Stromal cell of bone marrow (primary cell): Measurements from ENCODE around the gene VPS26A.
A peak's percentile ranks its signal among the peaks of the same experiment; 100 is the strongest.

Experiments used
- DNase-seq: peaks from one replicate; pipeline ENCODE4 v3.0.0-alpha.2; 2012; ENCODE audit warnings: low read depth

Gene VPS26A

DNA sequence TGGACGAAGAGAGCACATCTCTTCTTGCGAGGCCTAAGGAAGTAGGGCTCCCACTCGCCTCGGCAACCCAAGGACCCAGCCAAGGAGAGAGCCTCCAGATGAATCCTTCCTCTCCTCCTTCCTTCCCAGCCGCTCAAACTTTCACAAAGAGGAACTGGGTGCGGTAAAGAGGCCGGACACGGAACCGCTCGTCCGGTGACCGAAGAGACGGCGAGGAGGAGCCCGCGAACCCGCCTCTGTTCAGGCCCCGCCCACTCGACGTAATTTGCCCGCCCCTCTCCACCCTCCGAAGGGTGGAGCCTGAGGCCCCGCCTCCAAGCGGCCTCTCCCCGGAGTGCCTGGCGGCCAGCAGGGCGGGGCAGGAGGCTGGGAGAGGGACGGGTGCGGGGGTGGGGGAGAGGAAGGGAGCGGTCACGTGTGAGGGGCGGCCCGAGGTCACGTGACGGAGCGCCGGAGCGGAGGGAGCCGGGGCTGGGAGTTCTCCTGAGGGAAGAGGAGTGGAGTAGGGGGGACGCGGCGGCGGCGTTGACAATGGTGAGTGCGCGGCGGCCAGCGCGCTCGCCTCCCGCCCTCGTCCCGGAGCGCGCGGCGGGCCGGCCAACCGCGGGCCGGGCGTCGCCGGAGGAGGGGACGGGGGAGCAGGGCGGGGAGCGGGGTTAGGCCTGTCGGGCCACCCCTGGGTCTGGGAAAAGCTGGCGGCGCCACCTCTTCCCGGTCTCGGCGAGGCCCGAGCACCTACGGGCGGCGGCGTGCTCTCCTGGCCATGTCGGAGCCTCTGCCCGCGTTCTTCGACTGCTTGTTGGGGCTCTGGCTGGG lies at the start of gene VPS26A:
Gene VPS26A, plus strand, starts transcription at position 432 of the 816 bp plus-strand sequence. Its CDS starts 100 bp downstream, at position 532.
- DNase-seq = peak; percentile 96

DNA sequence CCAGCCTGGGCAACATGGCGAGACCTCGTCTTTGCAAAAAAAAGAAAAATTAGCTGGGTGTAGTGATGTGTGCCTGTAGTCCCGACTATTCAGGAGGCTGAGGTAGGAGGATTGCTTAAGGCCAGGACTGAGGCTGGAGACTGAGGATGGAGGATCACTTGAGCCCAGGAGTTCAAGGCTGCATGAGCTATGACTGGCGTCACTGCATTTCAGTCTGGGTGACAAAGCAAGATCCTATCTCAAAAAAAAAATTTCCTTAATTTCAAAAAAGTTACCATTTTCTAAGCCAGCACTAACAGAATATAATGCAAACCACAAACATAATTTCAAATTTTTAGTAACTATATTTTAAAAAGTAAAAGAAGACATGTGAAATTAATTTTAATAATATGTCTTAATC lies 49.4 kb upstream of the VPS26A start:
- DNase-seq = no peak

DNA sequence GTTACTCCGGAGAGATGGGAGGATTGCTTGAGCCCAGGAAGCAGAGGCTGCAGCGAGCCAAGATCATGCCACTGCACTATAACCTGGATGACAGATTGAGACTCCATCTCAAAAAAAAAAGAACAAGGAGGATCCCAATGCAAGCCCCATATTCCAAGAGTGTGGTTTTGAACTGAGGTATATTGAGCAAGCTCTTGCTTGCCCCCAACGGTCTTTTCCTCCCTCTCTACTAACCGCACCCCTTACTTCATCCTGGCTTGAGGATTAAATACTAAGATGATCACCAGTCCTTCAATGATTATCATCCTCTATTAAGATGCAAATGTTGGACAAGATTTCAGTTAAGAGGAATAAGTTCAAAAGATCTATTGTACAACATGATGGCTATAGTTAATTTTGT lies 48.5 kb upstream of the VPS26A start:
- DNase-seq = no peak

DNA sequence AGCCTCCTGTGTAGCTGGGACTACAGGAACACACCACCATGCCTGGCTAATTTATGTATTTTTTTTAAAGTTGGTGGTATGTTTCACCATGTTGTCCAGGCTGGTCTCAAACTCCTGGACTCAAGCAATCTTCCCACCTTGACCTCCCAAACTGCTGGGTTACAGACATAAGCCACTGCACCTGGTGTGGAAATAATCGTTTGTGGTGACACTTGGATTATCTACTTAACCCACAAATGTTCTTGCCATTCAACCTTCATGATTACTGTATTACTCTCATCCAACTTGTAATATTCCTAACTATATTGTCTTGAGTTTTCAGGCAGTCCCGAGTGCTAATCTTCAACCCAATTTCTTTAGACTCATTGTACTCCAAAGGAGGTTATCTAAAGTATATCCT lies 45.7 kb upstream of the VPS26A start:
- no peak for DNase-seq

DNA sequence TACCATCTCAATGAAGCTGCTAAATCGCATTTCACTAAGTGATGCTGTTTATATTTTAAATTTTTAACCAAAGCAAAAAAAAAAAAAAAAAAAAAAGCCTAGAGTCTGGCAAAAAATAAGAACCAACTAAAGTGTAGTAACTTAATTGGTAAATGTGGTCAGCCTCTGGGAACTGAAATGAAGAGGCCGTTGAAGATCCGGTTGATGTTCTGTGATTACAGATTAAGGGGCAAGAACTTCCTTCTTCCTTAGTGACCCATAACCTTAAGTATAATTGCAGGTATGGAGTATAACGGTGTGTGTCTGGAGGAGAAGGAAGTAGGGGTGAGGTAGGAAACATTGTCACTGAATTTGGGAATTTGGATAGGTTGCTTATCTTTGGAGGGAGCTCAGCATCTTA lies 43.8 kb upstream of the VPS26A start:
- no peak for DNase-seq

DNA sequence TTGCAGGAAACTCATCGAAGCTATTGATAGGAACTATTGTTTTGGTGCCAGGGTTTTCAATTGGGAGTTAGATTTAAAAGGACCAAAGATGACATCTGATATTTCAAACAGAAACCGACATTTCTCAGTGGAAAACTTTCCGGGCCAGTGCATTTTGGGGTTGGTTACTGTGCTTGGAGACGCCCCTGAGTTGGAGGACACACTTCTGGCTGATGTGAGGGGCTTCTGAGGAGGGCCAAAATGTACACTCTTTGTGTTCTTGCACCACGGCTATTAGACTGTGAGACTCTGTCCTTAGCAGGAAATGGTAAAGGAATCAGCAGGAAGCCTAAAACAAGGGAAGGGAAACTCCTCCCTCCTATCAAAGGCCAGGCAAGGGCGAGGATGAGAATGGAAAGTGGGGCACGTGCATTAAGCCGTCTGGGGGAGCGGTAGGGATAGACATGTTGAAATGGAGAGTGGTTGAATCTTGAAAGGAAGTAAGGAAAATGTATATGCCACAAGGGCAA lies 37.9 kb upstream of the VPS26A start:
- DNase-seq = no peak

DNA sequence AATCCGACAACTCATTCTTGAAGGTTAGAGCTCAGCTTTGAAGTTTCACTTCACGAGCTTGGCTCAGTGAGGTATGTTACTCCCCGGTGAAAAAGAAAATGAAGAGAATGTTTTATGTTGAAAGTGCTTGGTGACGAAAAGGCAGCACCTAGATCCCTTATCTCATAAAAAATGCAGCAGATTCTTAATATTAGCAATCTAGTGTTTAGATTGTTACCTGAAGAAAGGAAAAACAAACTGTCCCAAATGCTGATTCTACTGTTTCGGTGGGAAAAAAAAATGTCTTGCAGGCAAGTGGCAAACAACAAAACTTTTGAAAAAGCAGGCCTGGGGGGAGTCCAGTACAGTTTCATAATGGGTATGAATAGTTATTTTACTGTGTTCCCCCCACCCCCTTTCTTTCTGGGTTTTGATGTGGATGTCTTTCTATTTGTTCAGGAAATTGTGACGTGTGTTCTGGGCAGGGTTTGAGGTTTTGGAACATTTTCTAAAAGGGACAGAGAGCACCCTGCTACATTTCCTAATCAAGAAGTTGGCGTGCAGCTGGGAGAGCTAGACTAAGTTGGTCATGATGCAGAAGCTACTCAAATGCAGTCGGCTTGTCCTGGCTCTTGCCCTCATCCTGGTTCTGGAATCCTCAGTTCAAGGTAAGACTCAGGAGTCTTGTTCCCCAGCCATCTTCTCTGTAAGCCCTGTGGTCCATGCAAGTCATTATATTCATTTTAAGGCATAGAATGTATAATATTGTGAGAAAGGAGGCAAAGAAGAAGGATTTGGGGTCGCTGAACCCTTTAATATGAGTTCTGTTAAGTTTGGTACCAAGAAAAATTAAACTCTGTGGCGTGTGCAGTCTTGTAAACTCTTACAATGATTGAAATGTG lies 36.1 kb upstream of the VPS26A start, which contains the start of gene SRGN:
Gene SRGN, plus strand, starts transcription at position 514 of the 881 bp plus-strand sequence. Its CDS starts 55 bp downstream, at position 569.
- DNase-seq = peak; percentile 97

DNA sequence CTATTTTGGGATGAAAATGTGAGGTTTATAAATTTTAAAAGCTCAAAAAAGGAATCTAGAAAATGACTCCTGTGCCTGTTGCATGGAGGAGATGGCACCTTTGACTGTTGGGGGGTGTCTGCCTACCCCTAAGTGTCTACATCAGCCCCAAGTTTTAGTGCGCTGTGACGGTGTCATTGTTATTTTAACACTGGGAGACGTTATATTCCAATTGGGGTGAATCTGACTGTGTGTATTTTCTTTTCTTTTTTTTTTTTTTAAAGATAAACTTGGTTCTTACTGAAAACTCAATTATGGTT lies 35.6 kb upstream of the VPS26A start:
- no peak for DNase-seq

DNA sequence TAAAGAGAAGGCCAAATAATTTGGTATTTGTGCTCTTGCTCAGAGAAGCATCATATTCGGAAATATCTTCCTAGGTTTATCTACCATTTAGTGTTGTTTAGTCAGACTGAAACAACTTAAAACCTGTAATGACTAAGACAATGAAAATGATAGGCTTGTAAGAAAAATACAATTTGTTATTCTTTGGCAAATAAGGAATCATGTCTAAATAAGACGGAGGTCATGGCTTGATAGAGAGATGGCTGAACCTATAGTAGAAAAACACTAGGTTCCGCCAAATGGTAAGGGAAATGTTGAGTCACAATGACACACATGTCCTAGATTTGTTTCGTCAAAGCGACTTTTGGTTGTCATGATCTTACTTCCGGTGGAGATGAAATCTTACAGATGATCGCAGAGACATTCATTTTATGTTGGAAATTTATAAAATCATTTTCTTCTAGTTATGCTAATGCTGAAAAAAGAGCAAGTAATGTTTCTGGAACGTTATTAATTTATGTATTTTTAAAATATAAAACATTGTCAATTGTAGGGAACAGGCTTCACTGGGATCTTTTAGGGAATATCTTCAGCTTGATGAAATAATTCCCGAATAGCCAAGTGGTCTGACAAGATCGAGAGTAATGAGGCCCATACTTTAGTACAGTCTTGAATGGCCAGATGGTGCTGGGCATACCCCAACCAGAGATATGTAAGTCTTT lies 35.0 kb upstream of the VPS26A start:
- no peak for DNase-seq

DNA sequence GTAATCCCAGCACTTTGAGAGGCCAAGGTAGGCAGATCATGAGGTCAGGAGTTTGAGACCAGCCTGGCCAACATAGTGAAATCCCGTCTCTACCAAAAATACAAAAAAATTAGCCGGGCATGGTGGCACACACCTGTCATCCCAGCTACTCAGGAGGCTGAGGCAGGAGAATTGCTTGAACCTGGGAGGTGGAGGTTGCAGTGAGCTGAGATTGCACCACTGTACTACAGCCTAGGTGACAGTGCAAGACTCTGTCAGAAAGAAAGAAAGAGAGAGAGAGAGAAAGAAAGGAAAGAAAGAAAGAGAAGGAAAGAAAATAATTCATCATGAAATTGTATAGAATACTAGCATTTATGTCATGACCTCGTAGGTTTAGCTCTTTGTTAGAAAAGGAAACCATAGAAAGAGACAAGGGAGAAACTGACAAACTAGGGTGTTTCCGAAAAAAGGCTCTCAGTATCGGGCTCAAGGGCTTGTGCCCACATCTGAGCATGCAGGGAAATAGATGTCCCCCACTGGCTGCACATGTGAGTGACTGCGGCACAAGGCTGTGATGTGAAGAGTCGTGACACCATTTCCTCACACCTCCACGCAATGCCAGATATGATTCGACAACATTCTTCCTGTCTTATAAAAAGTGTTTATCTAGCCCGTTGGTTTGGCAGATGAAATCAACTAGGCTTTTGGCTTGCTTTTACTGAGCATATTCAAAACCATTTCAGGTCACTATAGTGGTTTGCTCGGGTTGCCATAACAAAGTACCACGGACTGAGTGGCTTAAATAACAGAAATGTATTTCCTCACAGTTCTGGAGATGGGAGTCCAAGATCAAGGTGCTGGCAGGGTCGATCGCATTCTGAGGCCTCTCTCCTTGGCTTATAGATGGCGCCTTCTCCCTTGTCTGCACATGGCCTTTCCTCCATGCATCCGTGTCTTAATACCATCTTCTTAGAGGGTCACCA lies 34.1 kb upstream of the VPS26A start:
- peak; percentile 45 for DNase-seq

DNA sequence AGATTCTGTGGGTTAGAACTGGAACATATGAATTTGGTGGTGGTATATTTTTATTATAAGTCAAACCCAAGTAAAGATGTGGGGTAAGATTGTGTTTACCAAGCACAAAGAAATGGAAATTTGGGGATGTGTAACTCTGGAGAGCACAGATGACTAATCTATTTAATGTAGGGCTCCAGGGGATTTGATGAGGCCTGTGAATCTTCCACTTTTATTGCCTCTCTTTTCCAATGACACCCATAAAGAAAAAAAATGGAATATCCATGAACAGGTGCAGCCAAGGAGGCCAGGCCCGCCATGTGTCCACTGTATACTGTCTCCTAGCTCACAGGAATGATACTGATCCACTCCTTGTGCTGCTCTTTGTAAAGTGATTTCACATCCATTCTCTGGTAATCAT lies 33.3 kb upstream of the VPS26A start:
- DNase-seq = peak; percentile 57

DNA sequence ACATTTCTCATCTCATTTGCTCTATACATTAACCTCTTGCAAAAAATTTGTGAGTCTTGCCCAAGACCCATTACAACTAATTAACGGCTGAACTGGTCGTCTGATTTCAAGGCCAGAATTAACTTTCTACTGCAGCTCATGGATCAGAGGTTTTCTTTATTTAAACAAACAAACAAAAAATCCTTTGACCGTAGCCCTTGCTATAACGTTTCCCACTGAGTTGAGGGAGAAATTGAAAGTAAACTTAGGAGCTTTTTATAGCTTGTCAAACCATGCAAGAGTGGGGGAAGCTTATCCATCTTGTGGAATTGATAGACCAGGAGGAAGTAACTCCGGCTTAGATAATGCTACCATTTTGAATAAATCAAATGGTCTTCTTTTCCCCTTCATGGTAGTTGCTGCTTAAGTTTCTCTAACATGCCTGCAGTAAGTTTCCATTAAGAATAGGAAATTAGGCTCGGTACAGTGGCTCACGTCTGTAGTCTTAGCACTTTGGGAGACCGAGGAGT lies 32.8 kb upstream of the VPS26A start:
- DNase-seq = no peak

DNA sequence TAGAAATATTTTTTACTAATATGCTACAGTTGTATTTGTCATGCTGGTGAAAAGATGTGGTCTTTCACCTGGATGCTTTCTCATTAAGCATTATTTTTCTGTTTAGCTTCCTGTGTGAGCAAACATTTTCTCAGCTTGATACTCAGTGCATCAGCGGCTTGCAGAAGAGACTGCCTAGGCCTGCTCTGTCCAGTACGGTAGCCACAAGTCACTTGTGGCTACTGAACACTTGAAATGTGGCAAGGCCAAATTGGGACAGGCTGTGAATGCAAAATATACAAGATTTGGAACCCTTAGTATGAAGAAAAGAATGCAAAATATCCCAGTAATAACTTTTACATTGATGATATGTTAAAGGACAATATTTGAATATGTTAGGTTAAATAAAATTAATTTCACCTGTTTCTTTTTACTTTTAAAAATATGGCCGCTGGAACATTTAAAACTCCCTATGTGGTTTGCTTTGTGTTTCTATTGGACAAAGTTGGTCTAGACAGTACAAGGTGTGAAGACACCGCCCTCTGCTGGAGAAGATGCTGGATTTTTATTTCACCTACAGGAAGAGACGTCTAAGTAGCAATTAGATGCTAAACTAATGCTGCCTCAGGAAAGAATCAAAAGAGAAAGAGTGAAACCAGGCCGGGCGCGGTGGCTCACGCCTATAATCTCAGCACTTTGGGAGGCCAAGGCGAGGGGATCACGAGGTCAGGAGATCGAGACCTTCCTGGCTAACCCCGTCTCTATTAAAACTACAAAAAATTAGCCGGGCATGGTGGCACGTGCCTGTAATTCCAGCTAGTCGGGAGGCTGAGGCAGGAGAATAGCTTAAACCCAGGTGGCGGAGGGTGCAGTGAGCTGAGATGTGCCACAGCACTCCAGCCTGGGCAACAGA lies 30.8 kb upstream of the VPS26A start:
- peak; percentile 77 for DNase-seq

DNA sequence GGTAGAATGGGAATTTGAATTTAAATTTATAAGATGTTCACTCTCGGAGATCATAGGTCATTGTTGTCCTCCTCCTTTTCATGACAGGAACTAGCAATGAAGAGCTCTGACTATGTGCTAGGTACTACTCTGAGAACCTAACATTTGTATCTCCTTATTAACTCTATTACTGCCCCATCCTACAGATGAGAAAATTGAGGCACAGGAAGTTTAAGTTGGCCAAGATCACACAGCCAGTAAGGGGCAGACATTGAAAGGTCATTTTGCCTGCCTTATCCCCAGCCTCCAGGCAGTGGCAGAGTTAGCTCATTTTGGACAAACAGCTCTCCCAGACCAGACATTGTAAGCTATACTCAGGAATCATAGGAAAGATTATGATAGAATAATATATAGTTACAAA lies 30.0 kb upstream of the VPS26A start:
- no peak for DNase-seq

DNA sequence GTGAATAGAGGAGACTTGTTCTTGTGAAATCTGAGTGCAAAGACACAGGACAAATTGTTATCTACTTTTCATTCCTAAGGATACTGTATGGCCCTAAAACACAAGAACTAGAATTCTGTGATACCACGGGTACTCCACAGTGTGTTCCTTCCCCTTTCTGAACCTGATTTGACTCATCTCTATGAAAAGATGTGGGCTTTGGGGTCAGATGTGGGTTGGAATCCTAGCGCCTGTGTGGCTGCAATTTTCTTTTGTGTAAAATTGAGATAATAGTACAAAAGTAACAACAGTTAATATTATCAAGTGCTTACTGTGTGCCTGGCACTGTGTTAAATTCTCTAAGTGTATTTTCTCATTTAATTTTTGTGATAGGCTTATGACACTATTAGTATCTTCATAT lies 27.9 kb upstream of the VPS26A start:
- no peak for DNase-seq

DNA sequence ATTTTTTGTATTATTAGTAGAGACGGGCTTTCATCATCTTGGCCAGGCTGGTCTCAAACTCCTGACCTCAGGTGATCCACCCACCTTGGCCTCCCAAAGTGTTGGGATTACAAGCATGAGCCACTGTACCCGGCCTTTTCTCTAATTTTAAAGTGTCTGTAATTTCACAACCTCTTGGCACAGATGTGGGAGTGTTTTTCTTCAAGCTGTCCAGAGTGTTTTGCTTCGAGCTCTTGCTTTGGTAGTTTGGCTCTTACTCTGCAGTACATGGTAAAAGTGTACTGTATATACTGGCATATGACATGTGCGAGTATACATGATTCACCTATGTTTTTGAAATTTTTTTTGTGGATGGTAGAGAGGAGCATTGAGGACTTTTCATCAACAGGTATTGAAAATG lies 26.2 kb upstream of the VPS26A start:
- no peak for DNase-seq

DNA sequence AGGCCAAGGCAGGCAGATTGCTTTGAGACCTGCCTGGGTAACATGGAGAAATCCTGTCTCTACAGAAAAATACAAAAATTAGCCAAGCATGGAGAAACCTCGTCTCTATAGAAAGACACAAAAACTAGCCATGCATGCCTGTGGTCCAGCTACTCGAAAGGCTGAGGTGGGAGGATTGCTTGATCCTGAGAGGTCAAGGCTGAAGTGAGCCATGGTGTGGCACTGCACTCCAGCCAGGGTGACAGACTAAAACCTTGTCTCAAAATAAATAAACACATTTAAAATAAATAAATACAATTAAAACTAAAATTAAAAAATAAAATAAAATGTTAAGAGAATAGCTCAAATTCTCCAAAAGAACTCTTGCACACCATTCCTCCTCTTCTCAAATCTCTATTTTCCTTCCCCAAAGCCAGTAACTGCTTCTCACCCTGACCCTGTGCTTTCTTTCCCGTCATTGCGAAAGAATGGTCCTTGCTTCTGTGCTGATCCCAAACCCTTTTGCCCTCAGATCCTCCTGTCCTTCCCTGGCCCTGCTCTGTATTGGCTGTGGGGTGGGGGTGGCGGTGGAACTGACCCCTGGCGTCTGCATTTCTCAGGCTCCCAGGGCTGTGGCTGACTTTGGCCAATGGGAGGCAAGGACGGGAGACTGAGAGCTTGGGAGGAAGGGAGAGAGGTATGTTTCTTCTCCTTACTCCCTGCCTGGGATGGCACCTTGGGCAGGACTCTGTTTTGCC lies 23.7 kb upstream of the VPS26A start:
- no peak for DNase-seq

DNA sequence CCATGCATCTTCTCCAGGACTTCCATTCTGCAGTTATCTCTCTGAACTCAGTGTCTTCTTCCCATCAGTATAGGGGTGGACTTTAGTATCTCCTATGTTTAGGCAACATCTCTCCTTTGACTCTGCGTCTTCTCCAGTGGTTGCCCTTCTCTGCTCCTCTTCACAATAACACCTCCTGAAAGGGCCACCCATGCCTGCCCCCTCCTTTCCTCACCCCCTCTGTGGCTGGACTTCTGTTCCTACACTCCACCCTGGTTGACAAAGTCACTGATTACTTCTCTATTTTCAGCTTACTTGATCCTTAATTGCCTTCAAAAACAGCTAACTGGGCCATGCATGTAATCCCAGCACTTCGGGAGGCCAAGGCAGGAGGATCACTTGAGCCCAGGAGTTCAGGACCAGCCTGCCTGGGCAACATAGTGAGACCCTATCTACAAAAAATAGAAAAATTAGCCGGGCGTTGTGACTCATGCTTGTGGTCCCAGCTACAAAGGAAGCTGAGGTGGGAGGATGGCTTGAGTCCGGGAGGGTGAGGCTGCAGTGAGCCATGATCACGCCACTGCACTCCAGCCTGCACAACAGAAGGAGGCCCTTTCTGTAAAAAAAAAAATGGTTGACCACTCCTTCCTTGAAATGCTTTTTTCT lies 22.4 kb upstream of the VPS26A start:
- DNase-seq = no peak

DNA sequence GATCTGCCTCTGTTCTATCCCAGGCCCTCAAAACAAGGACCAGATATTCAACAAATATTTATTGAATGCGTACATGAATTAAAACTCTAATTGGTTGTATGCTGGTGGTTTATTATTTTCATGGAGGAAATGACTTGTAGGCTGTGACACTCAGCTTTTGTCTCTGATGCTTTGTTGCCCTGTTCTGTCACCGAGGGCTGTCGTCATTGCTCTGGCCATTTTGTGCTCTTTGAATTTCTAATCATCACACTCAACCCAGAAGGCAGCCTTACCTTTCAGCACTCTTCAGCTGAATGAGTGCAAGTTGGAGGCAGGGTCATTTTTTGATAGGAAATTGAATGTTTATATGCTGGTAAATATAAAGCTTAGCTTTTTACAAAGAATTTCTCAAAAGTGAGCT lies 21.5 kb upstream of the VPS26A start:
- DNase-seq = no peak
